H9 (cell line): ENCODE measurements around the gene FAF1. TPM values are rescaled to one million over a fixed set of nuclear protein-coding genes. Genes with fewer than 3 reads are reported as not detected.

Experiments
- DNase-seq: peaks from one replicate; pipeline ENCODE4 v3.0.0-alpha.2; 2017
- H2AFZ ChIP-seq: one replicate; pipeline ENCODE4 v1.6.1; 2013; ENCODE audit warnings: mild to moderate bottlenecking, low read length, control low read depth, moderate library complexity
- H2AK5ac ChIP-seq: 2 replicates; pipeline ENCODE4 v1.6.1; 2013; ENCODE audit warnings: low read length, control low read depth, mixed read lengths; ENCODE audit not compliant: insufficient read length
- H2BK120ac ChIP-seq: one replicate; pipeline ENCODE4 v1.6.1; 2013; ENCODE audit warnings: low read depth, mild to moderate bottlenecking, low read length, control low read depth, inconsistent platforms; ENCODE audit not compliant: poor library complexity, severe bottlenecking
- H2BK12ac ChIP-seq: 2 replicates; pipeline ENCODE4 v1.6.1; 2013; ENCODE audit warnings: low read length, control low read depth, mixed read lengths, low read depth; ENCODE audit not compliant: insufficient read length
- H2BK15ac ChIP-seq: 2 replicates; pipeline ENCODE4 v1.6.1; 2013; ENCODE audit warnings: low read depth, low read length, control low read depth
- H2BK20ac ChIP-seq: one replicate; pipeline ENCODE4 v1.6.1; 2013; ENCODE audit warnings: low read depth, mild to moderate bottlenecking, low read length, control low read depth, inconsistent platforms; ENCODE audit not compliant: poor library complexity, severe bottlenecking
- H2BK5ac ChIP-seq: 2 replicates; pipeline ENCODE4 v1.6.1; 2013; ENCODE audit warnings: low read length, control low read depth, mixed read lengths; ENCODE audit not compliant: insufficient read length
- H3K14ac ChIP-seq: 2 replicates; pipeline ENCODE4 v1.6.1; 2013; ENCODE audit warnings: low read length, control low read depth; ENCODE audit not compliant: insufficient read depth
- H3K18ac ChIP-seq: 2 replicates; pipeline ENCODE4 v1.6.1; 2013; ENCODE audit warnings: low read depth, mild to moderate bottlenecking, mixed read lengths, low read length, control low read depth; ENCODE audit not compliant: insufficient read length
- H3K23ac ChIP-seq: 2 replicates; pipeline ENCODE4 v1.6.1; 2013; ENCODE audit warnings: low read length, control low read depth, mixed read lengths, low read depth; ENCODE audit not compliant: insufficient read length
- H3K23me2 ChIP-seq: 2 replicates; pipeline ENCODE4 v1.6.1; 2013; ENCODE audit warnings: low read depth, mild to moderate bottlenecking, mixed read lengths, low read length, control low read depth; ENCODE audit not compliant: insufficient read length, poor library complexity, severe bottlenecking
- H3K27ac ChIP-seq: 2 replicates; pipeline ENCODE4 v1.5.1; 2013; ENCODE audit warnings: low read length, control low read depth, mixed read lengths, low read depth; ENCODE audit not compliant: insufficient read length
- H3K27me3 ChIP-seq: 2 replicates; pipeline ENCODE4 v1.6.1; 2013; ENCODE audit warnings: low read length, control low read depth, inconsistent platforms; ENCODE audit not compliant: insufficient read depth
- H3K4ac ChIP-seq: 2 replicates; pipeline ENCODE4 v1.6.1; 2013; ENCODE audit warnings: low read depth, mild to moderate bottlenecking, control low read depth, inconsistent platforms, low read length, moderate library complexity
- H3K4me1 ChIP-seq: 2 replicates; pipeline ENCODE4 v1.6.1; 2013; ENCODE audit warnings: low read length, control low read depth, inconsistent platforms; ENCODE audit not compliant: insufficient read depth
- H3K4me2 ChIP-seq: 2 replicates; pipeline ENCODE4 v1.6.1; 2013; ENCODE audit warnings: low read length, control low read depth, mixed read lengths; ENCODE audit not compliant: insufficient read length, insufficient read depth
- H3K56ac ChIP-seq: 2 replicates; pipeline ENCODE4 v1.6.1; 2013; ENCODE audit warnings: low read depth, mild to moderate bottlenecking, mixed read lengths, low read length, control low read depth; ENCODE audit not compliant: insufficient read length
- H3K79me1 ChIP-seq: 2 replicates; pipeline ENCODE4 v1.6.1; 2013; ENCODE audit warnings: low read depth, mild to moderate bottlenecking, moderate library complexity, low read length, control low read depth, inconsistent platforms; ENCODE audit not compliant: insufficient read depth, poor library complexity, severe bottlenecking
- H3K79me2 ChIP-seq: 2 replicates; pipeline ENCODE4 v1.6.1; 2013; ENCODE audit warnings: low read length, control low read depth, inconsistent platforms; ENCODE audit not compliant: insufficient read depth
- H3K9ac ChIP-seq: 2 replicates; pipeline ENCODE4 v1.6.1; 2013; ENCODE audit warnings: low read length, control low read depth, mixed read lengths; ENCODE audit not compliant: insufficient read length; ENCODE audit errors: extremely low read depth
- H3K9me3 ChIP-seq: one replicate; pipeline ENCODE4 v1.6.1; 2013; ENCODE audit warnings: low read depth, low read length, inconsistent platforms; ENCODE audit not compliant: control insufficient read depth
- H3T11ph ChIP-seq: one replicate; pipeline ENCODE4 v1.6.1; 2013; ENCODE audit warnings: mild to moderate bottlenecking, low read length, control low read depth, inconsistent platforms
- H4K20me1 ChIP-seq: one replicate; pipeline ENCODE4 v1.6.1; 2013; ENCODE audit not compliant: control insufficient read depth, insufficient read length, insufficient read depth
- H4K5ac ChIP-seq: 2 replicates; pipeline ENCODE4 v1.6.1; 2013; ENCODE audit warnings: low read depth, mild to moderate bottlenecking, mixed read lengths, low read length, control low read depth; ENCODE audit not compliant: insufficient read length
- H4K8ac ChIP-seq: replicated peaks from 2 replicates; pipeline ENCODE4 v1.6.1; 2013; ENCODE audit warnings: low read length, control low read depth, mixed read lengths, low read depth; ENCODE audit not compliant: insufficient read length
- H4K91ac ChIP-seq: 2 replicates; pipeline ENCODE4 v1.6.1; 2013; ENCODE audit warnings: low read depth, mild to moderate bottlenecking, moderate library complexity, mixed read lengths, low read length, control low read depth; ENCODE audit not compliant: insufficient read length
- H3K27ac Mint-ChIP-seq, 3 experiments: 2 replicates in 2 of 3; 3 replicates in 1 of 3; pipeline ENCODE4 v1.8.0; 2020 to 2021; ENCODE audit warnings: mixed read lengths in 3 of 3, mild to moderate bottlenecking in 1 of 3, moderate library complexity in 1 of 3
- H3K27me3 Mint-ChIP-seq: 2 replicates; pipeline ENCODE4 v1.8.0; 2021; ENCODE audit warnings: low read depth, mild to moderate bottlenecking, moderate library complexity, mixed read lengths
- H3K36me3 Mint-ChIP-seq, 3 experiments: 2 replicates in 2 of 3; 3 replicates in 1 of 3; pipeline ENCODE4 v1.8.0; 2020 to 2021; ENCODE audit warnings: low read depth in 3 of 3, mixed read lengths in 3 of 3; ENCODE audit not compliant: insufficient read depth in 1 of 3
- H3K4me1 Mint-ChIP-seq, 2 experiments: 2 replicates each; pipeline ENCODE4 v1.8.0; 2020; ENCODE audit warnings: mixed read lengths in 2 of 2
- H3K4me3 Mint-ChIP-seq, 2 experiments: 2 replicates in 1 of 2; 3 replicates in 1 of 2; pipeline ENCODE4 v1.8.0; 2020 to 2021; ENCODE audit warnings: mild to moderate bottlenecking in 2 of 2, mixed read lengths in 2 of 2, moderate library complexity in 1 of 2
- H3K9me3 Mint-ChIP-seq, 2 experiments: 2 replicates in 1 of 2; 3 replicates in 1 of 2; pipeline ENCODE4 v1.8.0; 2020; ENCODE audit warnings: mild to moderate bottlenecking in 2 of 2, mixed read lengths in 2 of 2, moderate library complexity in 1 of 2
- WGBS: extraction: QIAGEN DNeasy Blood & Tissue Kit; methylation state at CpG from one replicate; pipeline ENCODE4 v1.1.7; 2013; ENCODE audit warnings: missing lambda C conversion rate, low lambda C conversion rate, mixed read lengths; ENCODE audit not compliant: insufficient read length; ENCODE audit errors: extremely low coverage; 5-methylcytosine and 5-hydroxymethylcytosine counted together
- total RNA-seq: library from RNA; stranded (reverse); gene quantifications from 2 replicates; pipeline ENCODE4 v1.2.1, GENCODE V29; 2021
- TF ChIP-seq, protein P1 (sequence below): fragments of 200-600 bp; sonication (generic); conservative IDR thresholded peaks from 3 replicates; pipeline ENCODE4 v1.8.0; 2021; ENCODE audit warnings: antibody characterized with exemption, mild to moderate bottlenecking

The FAF1 gene
- total RNA-seq, 1 experiment from 2014 or later: 60.8 TPM

DNA sequence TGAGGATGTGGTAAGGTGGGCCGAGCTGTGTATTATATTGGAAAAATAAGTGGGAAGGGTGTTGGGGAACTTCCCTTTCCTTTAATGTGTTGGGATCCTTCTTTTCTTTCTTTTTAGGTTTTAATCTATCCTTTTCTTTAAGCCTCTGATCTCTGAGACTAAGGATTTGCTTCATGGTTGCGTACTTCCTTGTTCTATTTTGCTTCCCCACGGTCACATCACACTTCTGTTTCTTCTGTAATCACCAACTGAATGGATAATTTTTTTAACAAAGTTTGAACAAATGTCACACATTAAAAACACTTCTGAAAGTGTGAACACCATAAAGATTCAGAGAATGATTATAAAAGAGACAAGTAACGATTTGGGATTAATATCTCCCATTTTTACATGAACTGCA is 554.3 kb downstream of the FAF1 start:
- H3K4me3 Mint-ChIP-seq: no peak overlapping the region
- H4K20me1 ChIP-seq: no peaks in the 10 kb centered on the region
- H2BK12ac ChIP-seq: no peak overlapping the region
- H3K23ac ChIP-seq: no peak overlapping the region
- H3K27ac ChIP-seq: no peak overlapping the region
- H3K4ac ChIP-seq: no peak overlapping the region
- no peak for DNase-seq
- H3K79me1 ChIP-seq: no peaks in the 10 kb centered on the region
- H3K56ac ChIP-seq: no peak overlapping the region
- no peak overlapping the region for H4K5ac ChIP-seq
- peaks cover 60% of the 10 kb centered on the region for H3K27me3 Mint-ChIP-seq
- no peaks in the 10 kb centered on the region for H3K23me2 ChIP-seq
- H3K9ac ChIP-seq: no peak overlapping the region
- H3K79me2 ChIP-seq: no peaks in the 10 kb centered on the region
- H3K36me3 Mint-ChIP-seq: no peaks in the 10 kb centered on the region
- no peak overlapping the region for H4K8ac ChIP-seq
- H3K4me2 ChIP-seq: no peak overlapping the region
- TF ChIP-seq, protein P1, sequence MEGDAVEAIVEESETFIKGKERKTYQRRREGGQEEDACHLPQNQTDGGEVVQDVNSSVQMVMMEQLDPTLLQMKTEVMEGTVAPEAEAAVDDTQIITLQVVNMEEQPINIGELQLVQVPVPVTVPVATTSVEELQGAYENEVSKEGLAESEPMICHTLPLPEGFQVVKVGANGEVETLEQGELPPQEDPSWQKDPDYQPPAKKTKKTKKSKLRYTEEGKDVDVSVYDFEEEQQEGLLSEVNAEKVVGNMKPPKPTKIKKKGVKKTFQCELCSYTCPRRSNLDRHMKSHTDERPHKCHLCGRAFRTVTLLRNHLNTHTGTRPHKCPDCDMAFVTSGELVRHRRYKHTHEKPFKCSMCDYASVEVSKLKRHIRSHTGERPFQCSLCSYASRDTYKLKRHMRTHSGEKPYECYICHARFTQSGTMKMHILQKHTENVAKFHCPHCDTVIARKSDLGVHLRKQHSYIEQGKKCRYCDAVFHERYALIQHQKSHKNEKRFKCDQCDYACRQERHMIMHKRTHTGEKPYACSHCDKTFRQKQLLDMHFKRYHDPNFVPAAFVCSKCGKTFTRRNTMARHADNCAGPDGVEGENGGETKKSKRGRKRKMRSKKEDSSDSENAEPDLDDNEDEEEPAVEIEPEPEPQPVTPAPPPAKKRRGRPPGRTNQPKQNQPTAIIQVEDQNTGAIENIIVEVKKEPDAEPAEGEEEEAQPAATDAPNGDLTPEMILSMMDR: no peak
- no peaks in the 10 kb centered on the region for H3K4me1 ChIP-seq
- no peaks in the 10 kb centered on the region; a peak in 1 of 5 replicates for H3K9me3 Mint-ChIP-seq
- H4K91ac ChIP-seq: no peak overlapping the region
- H2AFZ ChIP-seq: no peak overlapping the region
- no peaks in the 10 kb centered on the region for H3K9me3 ChIP-seq
- no peak overlapping the region for H2BK5ac ChIP-seq
- H3K27me3 ChIP-seq: no peaks in the 10 kb centered on the region
- no CpG with 5 or more reads among the region's 4 CpGs for WGBS
- no peak overlapping the region for H3K18ac ChIP-seq
- no peak overlapping the region for H3K14ac ChIP-seq
- H3T11ph ChIP-seq: no peak overlapping the region
- H2BK15ac ChIP-seq: no peak overlapping the region
- H2BK20ac ChIP-seq: no peak overlapping the region
- no peak overlapping the region for H2BK120ac ChIP-seq
- no peak overlapping the region for H2AK5ac ChIP-seq
- H3K27ac Mint-ChIP-seq: no peak overlapping the region
- H3K4me1 Mint-ChIP-seq: no peaks in the 10 kb centered on the region
